Mesenchymal stem cell (in vitro differentiated cells and primary cell): ENCODE measurements around the gene COL18A1.

Experiments
- DNase-seq: peaks from one replicate; pipeline ENCODE4 v3.0.0-alpha.2; 2013
- H2AFZ ChIP-seq: one replicate; pipeline ENCODE4 v1.6.1; 2013; ENCODE audit warnings: low read depth, mild to moderate bottlenecking, control low read depth, inconsistent platforms, low read length, moderate library complexity
- H2AK5ac ChIP-seq: 2 replicates; pipeline ENCODE4 v1.6.1; 2013; ENCODE audit warnings: low read length, moderate library complexity, mild to moderate bottlenecking, inconsistent platforms; ENCODE audit not compliant: severe bottlenecking
- H2BK120ac ChIP-seq: one replicate; pipeline ENCODE4 v1.6.1; 2013; ENCODE audit warnings: low read depth, mild to moderate bottlenecking, inconsistent platforms, low read length, moderate library complexity
- H2BK12ac ChIP-seq, 2 experiments: one replicate each; pipeline ENCODE4 v1.6.1; 2013; ENCODE audit warnings: inconsistent platforms in 2 of 2, low read length in 2 of 2, mild to moderate bottlenecking in 2 of 2, moderate library complexity in 2 of 2, control low read depth in 1 of 2
- H2BK15ac ChIP-seq: one replicate; pipeline ENCODE4 v1.6.1; 2013; ENCODE audit warnings: mild to moderate bottlenecking, low read depth, inconsistent platforms; ENCODE audit not compliant: poor library complexity, severe bottlenecking
- H2BK5ac ChIP-seq: 2 replicates; pipeline ENCODE4 v1.6.1; 2013; ENCODE audit warnings: low read depth, mild to moderate bottlenecking, low read length, control low read depth, inconsistent platforms; ENCODE audit not compliant: poor library complexity, severe bottlenecking
- H3K14ac ChIP-seq, 2 experiments: one replicate each; pipeline ENCODE4 v1.6.1; 2013; ENCODE audit warnings: inconsistent platforms in 2 of 2, low read length in 2 of 2, control low read depth in 1 of 2, mild to moderate bottlenecking in 1 of 2, moderate library complexity in 1 of 2
- H3K18ac ChIP-seq, 2 experiments: one replicate each; pipeline ENCODE4 v1.6.1; 2013; ENCODE audit warnings: inconsistent platforms in 2 of 2, low read length in 2 of 2, control low read depth in 1 of 2, low read depth in 1 of 2, mild to moderate bottlenecking in 1 of 2
- H3K23ac ChIP-seq, 2 experiments: one replicate each; pipeline ENCODE4 v1.6.1; 2013; ENCODE audit warnings: inconsistent platforms in 2 of 2, low read length in 2 of 2, mild to moderate bottlenecking in 2 of 2, moderate library complexity in 2 of 2, control low read depth in 1 of 2
- H3K27ac ChIP-seq: 2 replicates; pipeline ENCODE4 v1.5.1; 2013; ENCODE audit warnings: mild to moderate bottlenecking, moderate library complexity, low read length, control low read depth, inconsistent platforms; ENCODE audit not compliant: poor library complexity, severe bottlenecking
- H3K27me3 ChIP-seq, 2 experiments: 2 replicates each; pipeline versions ENCODE4 v1.6.1 to v1.7.0; 2013; ENCODE audit warnings: low read length in 2 of 2, mild to moderate bottlenecking in 2 of 2, moderate library complexity in 2 of 2, control low read depth in 1 of 2, inconsistent platforms in 1 of 2; ENCODE audit not compliant: control insufficient read depth in 1 of 2, insufficient read depth in 1 of 2
- H3K36me3 ChIP-seq, 2 experiments: 2 replicates each; pipeline versions ENCODE4 v1.6.1 to v1.7.0; 2013; ENCODE audit warnings: low read length in 2 of 2, control low read depth in 1 of 2, inconsistent platforms in 1 of 2, low read depth in 1 of 2, mild to moderate bottlenecking in 1 of 2; ENCODE audit not compliant: insufficient read depth in 2 of 2, control insufficient read depth in 1 of 2
- H3K4ac ChIP-seq, 2 experiments: one replicate each; pipeline ENCODE4 v1.6.1; 2013; ENCODE audit warnings: inconsistent platforms in 2 of 2, low read length in 2 of 2, mild to moderate bottlenecking in 2 of 2, moderate library complexity in 2 of 2, control low read depth in 1 of 2, low read depth in 1 of 2
- H3K4me1 ChIP-seq: 2 replicates; pipeline ENCODE4 v1.6.1; 2013; ENCODE audit warnings: low read depth, low read length, control low read depth; ENCODE audit not compliant: control insufficient read depth, insufficient read depth
- H3K4me2 ChIP-seq: 2 replicates; pipeline ENCODE4 v1.6.1; 2013; ENCODE audit warnings: low read length, mild to moderate bottlenecking, inconsistent platforms; ENCODE audit not compliant: poor library complexity, severe bottlenecking
- H3K4me3 ChIP-seq, 2 experiments: 2 replicates each; pipeline versions ENCODE4 v1.5.1 to v1.7.0; 2013; ENCODE audit warnings: low read length in 2 of 2, mild to moderate bottlenecking in 2 of 2, control low read depth in 1 of 2, low read depth in 1 of 2; ENCODE audit not compliant: insufficient read depth in 1 of 2
- H3K79me1 ChIP-seq: replicated peaks from 2 replicates; pipeline ENCODE4 v1.6.1; 2013; ENCODE audit warnings: mild to moderate bottlenecking, control low read depth, low read length, inconsistent platforms; ENCODE audit not compliant: poor library complexity, severe bottlenecking
- H3K9ac ChIP-seq: 2 replicates; pipeline ENCODE4 v1.7.0; 2013; ENCODE audit warnings: mild to moderate bottlenecking, low read length, moderate library complexity
- H3K9me3 ChIP-seq: 2 replicates; pipeline ENCODE4 v1.7.0; 2013; ENCODE audit warnings: mild to moderate bottlenecking, low read length; ENCODE audit not compliant: control insufficient read depth
- H4K8ac ChIP-seq: one replicate; pipeline ENCODE4 v1.6.1; 2013; ENCODE audit warnings: inconsistent platforms, mild to moderate bottlenecking, low read length, moderate library complexity
- H4K91ac ChIP-seq: one replicate; pipeline ENCODE4 v1.6.1; 2013; ENCODE audit warnings: mild to moderate bottlenecking, low read length, inconsistent platforms
- WGBS: methylation state at CpG from one replicate; pipeline ENCODE4 v1.1.7; 2013; ENCODE audit warnings: mixed read lengths; 5-methylcytosine and 5-hydroxymethylcytosine counted together

Gene COL18A1

GRCh38 chr21:45519182-45519581, 114.2 kb downstream of the COL18A1 start:
- no peaks in the 10 kb centered on the region for H3K4me1 ChIP-seq
- H3K14ac ChIP-seq, result no peak overlapping the region
- peak overlapping the region in 1 of 2 experiments; percentile 2 for H3K4me3 ChIP-seq
- no CpG with 5 or more reads among the region's 4 CpGs for WGBS
- H3K27me3 ChIP-seq, result no peaks in the 10 kb centered on the region
- H3K4ac ChIP-seq, result no peak overlapping the region
- peaks cover 40% of the 10 kb centered on the region for H3K9me3 ChIP-seq
- H3K18ac ChIP-seq, result no peak overlapping the region
- no peak overlapping the region for H3K4me2 ChIP-seq
- H2AFZ ChIP-seq, result no peak overlapping the region
- H2AK5ac ChIP-seq, result no peak overlapping the region
- peaks cover 12 to 43% of the 10 kb centered on the region in 2 experiments for H3K36me3 ChIP-seq
- no peak overlapping the region for H4K91ac ChIP-seq
- H3K9ac ChIP-seq, result no peak overlapping the region
- no peak overlapping the region for H2BK120ac ChIP-seq
- peaks cover 8% of the 10 kb centered on the region for H3K79me1 ChIP-seq
- H2BK15ac ChIP-seq, result no peak overlapping the region
- H3K27ac ChIP-seq, result no peak overlapping the region
- no peak for DNase-seq
- no peak overlapping the region for H4K8ac ChIP-seq
- no peak overlapping the region for H2BK5ac ChIP-seq
- H3K23ac ChIP-seq, result no peak overlapping the region
- H2BK12ac ChIP-seq, result no peak overlapping the region

- Histone ChIP-seq H2BK15ac (no peak overlapping the region), H3K4me2 (no peak overlapping the region), H3K9ac (no peak overlapping the region), H3K23ac (no peak overlapping the region), H3K9me3 (peaks cover 40% of the 10 kb centered on the region), H2BK5ac (no peak overlapping the region), H4K91ac (no peak overlapping the region), H2BK12ac (no peak overlapping the region), H3K18ac (no peak overlapping the region), H3K4ac (no peak overlapping the region), H2AFZ (no peak overlapping the region), H3K79me1 (peaks cover 6% of the 10 kb centered on the region), H2BK120ac (no peak overlapping the region), H3K27me3 (no peaks in the 10 kb centered on the region), H4K8ac (no peak overlapping the region), H3K4me1 (peaks cover 2% of the 10 kb centered on the region), H3K27ac (no peak overlapping the region), H3K4me3 (no peak overlapping the region), H3K36me3 (peaks cover 17 to 33% of the 10 kb centered on the region in 2 experiments), H2AK5ac (no peak overlapping the region), H3K14ac (no peak overlapping the region)
- WGBS, result no CpG with 5 or more reads among the region's 2 CpGs
- DNase-seq, result no peak
Observed at GRCh38 chr21:45521241-45521640, 116.3 kb downstream of the COL18A1 start.

- Histone ChIP-seq H3K27me3 (no peaks in the 10 kb centered on the region), H2BK15ac (no peak overlapping the region), H2BK5ac (no peak overlapping the region), H4K8ac (no peak overlapping the region), H3K27ac (no peak overlapping the region), H3K18ac (no peak overlapping the region), H3K4me3 (no peak overlapping the region), H3K23ac (no peak overlapping the region), H3K4ac (no peak overlapping the region), H3K9ac (no peak overlapping the region), H2BK12ac (no peak overlapping the region), H2AK5ac (no peak overlapping the region), H4K91ac (no peak overlapping the region), H3K4me1 (peaks cover 3% of the 10 kb centered on the region), H3K14ac (no peak overlapping the region), H2AFZ (no peak overlapping the region), H3K36me3 (peaks cover 17 to 27% of the 10 kb centered on the region in 2 experiments), H3K9me3 (peaks cover 40% of the 10 kb centered on the region), H3K79me1 (peaks cover 2% of the 10 kb centered on the region), H3K4me2 (no peak overlapping the region), H2BK120ac (no peak overlapping the region)
- DNase-seq, result no peak
- 96% methylated on average over 6 of the region's 6 CpGs for WGBS
Observed at GRCh38 chr21:45522381-45522780, 117.4 kb downstream of the COL18A1 start.

DNA sequence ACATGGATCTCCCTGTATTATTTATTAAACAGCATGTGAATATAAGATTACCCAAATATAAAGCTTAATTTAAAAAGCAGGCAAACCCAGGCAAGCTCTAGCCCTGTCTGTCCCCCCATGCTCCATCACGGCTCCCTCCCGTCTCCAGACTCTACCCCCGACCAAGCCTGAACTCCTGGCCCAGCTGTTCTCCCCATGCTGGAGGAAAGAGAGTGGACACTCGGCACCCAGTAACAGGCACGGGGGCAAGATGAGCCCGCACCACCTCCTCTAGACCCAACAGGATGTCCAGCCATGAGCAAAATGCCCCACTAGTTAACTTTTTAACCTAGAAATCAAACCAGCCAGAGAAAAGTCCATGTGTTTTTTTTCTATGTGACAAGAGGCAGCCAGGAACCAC, 118.0 kb downstream of the COL18A1 start:
- WGBS, result 100% methylated on average over 6 of the region's 6 CpGs
- no peak overlapping the region for H2AK5ac ChIP-seq
- H2AFZ ChIP-seq, result no peak overlapping the region
- no peak overlapping the region for H4K8ac ChIP-seq
- H3K9me3 ChIP-seq, result peaks cover 40% of the 10 kb centered on the region
- no peak overlapping the region for H3K4me2 ChIP-seq
- H3K14ac ChIP-seq, result no peak overlapping the region
- no peaks in the 10 kb centered on the region for H3K79me1 ChIP-seq
- no peak overlapping the region for H3K18ac ChIP-seq
- H4K91ac ChIP-seq, result no peak overlapping the region
- no peak overlapping the region for H2BK120ac ChIP-seq
- H2BK15ac ChIP-seq, result no peak overlapping the region
- no peaks in the 10 kb centered on the region for H3K27me3 ChIP-seq
- no peak for DNase-seq
- H2BK5ac ChIP-seq, result no peak overlapping the region
- no peak overlapping the region for H3K27ac ChIP-seq
- H3K36me3 ChIP-seq, result peaks cover 17 to 24% of the 10 kb centered on the region in 2 experiments
- no peak overlapping the region for H2BK12ac ChIP-seq
- H3K4ac ChIP-seq, result no peak overlapping the region
- H3K4me3 ChIP-seq, result no peak overlapping the region
- no peak overlapping the region for H3K23ac ChIP-seq
- H3K9ac ChIP-seq, result no peak overlapping the region
- peaks cover 5% of the 10 kb centered on the region for H3K4me1 ChIP-seq
